Dermis blood vessel endothelial cell (primary cell): Measurements from ENCODE around the gene RAB44. TPM values are rescaled to one million over a fixed set of nuclear protein-coding genes. Genes with fewer than 3 reads are reported as not detected.

ENCODE experiments used
- DNase-seq: peaks from one replicate; pipeline ENCODE4 v3.0.0; 2010
- total RNA-seq: library from RNA; depleted of rRNA; stranded (reverse); fragments of >200 nt; gene quantifications from 2 replicates; pipeline ENCODE4 v1.2.3, GENCODE V29; 2014

Gene RAB44
- total RNA-seq, 1 donor from 2014 or later: under 0.01 TPM

GRCh38 chr6:36752886-36753506 is 55.4 kb downstream of the RAB44 start:
- no peak for DNase-seq

GRCh38 chr6:36753671-36754405 is 56.2 kb downstream of the RAB44 start:
- DNase-seq: no peak

GRCh38 chr6:36754582-36755434 is 57.2 kb downstream of the RAB44 start:
- DNase-seq: no peak

GRCh38 chr6:36755435-36756348 is 58.1 kb downstream of the RAB44 start:
- peak; percentile 91 for DNase-seq

- DNase-seq: no peak
These were observed 59.2 kb downstream of the RAB44 start for GRCh38 chr6:36756786-36757185.

- peak; percentile 86 for DNase-seq
These were observed 59.6 kb downstream of the RAB44 start for GRCh38 chr6:36757206-36757605.

- DNase-seq: no peak
These were observed 60.4 kb downstream of the RAB44 start for GRCh38 chr6:36757943-36758508.

- DNase-seq: no peak
These were observed 61.0 kb downstream of the RAB44 start for GRCh38 chr6:36758516-36759147.

- peak; percentile 87 for DNase-seq
These were observed 61.6 kb downstream of the RAB44 start for GRCh38 chr6:36759148-36759759.

- DNase-seq: no peak
These were observed 63.2 kb downstream of the RAB44 start for GRCh38 chr6:36760685-36761435.

- DNase-seq: no peak
These were observed 64.5 kb downstream of the RAB44 start for GRCh38 chr6:36762123-36762522.

GRCh38 chr6:36765190-36765589 is 67.6 kb downstream of the RAB44 start:
- no peak for DNase-seq

- DNase-seq: peak; percentile 88
These were observed 68.2 kb downstream of the RAB44 start for GRCh38 chr6:36765594-36766398.

GRCh38 chr6:36766399-36766945 is 68.8 kb downstream of the RAB44 start:
- no peak for DNase-seq

- DNase-seq: no peak
These were observed 71.6 kb downstream of the RAB44 start for GRCh38 chr6:36769183-36769675.

GRCh38 chr6:36769676-36770499 is 72.3 kb downstream of the RAB44 start:
- peak; percentile 62 for DNase-seq

GRCh38 chr6:36771145-36771544 is 73.5 kb downstream of the RAB44 start:
- no peak for DNase-seq

- DNase-seq: no peak
These were observed 74.8 kb downstream of the RAB44 start for GRCh38 chr6:36772397-36772796.
